GM15510 (cell line): ENCODE data around the gene PCDHGB4.
"Not testable (repeated sequence)": the region's sequence is repeated elsewhere in the genome, so short reads cannot be mapped to it uniquely, and the experiment has no call there.

Source experiments
- POLR2A ChIP-seq: IDR thresholded peaks from 3 replicates; pipeline ENCODE4 v1.6.1; 2011; ENCODE audit warnings: borderline replicate concordance; ENCODE audit not compliant: insufficient read length; ENCODE audit errors: extremely low read depth

PCDHGB4 gene

GRCh38 chr5:141387557-141388311, at the start of gene PCDHGB4:
Gene PCDHGB4, plus strand, starts transcription at chr5:141387698. Its CDS starts 187 bp downstream, at chr5:141387885.
- TF ChIP-seq POLR2A = not testable (repeated sequence)

DNA sequence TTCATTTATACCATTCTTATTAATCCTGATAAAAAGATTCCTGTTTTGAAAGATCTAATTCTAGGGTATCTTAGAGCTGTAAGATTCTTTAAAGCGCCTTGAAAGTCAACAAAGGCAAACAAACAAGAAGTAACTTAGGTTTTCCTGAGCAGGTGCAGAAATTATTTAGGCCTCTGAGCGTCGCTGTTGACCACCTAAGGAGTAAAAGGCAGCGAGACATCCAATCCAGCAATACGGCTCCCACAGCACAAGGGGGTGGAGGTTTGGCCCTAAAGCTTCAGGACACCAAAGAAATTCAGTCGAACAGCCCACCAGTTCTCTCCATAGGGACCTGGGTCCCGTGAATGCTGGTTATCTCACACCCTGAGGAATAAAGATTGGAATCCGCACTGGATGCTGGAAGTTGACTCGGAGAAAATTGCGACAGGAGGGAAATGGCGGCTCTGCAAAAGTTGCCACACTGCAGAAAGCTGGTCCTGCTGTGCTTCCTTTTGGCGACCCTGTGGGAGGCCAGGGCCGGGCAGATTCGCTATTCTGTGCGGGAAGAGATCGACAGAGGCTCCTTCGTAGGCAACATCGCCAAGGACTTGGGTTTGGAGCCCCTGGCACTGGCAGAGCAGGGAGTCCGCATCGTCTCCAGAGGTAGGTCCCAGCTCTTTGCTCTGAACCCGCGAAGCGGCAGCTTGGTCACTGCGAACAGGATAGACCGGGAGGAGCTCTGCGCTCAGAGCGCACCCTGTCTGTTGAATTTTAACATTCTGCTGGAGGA, 48.8 kb upstream of the PCDHGB4 start, which contains the start of gene PCDHGA2:
Gene PCDHGA2, plus strand, starts transcription at position 223 of the 769 bp plus-strand sequence.
- TF ChIP-seq POLR2A = no peak

DNA sequence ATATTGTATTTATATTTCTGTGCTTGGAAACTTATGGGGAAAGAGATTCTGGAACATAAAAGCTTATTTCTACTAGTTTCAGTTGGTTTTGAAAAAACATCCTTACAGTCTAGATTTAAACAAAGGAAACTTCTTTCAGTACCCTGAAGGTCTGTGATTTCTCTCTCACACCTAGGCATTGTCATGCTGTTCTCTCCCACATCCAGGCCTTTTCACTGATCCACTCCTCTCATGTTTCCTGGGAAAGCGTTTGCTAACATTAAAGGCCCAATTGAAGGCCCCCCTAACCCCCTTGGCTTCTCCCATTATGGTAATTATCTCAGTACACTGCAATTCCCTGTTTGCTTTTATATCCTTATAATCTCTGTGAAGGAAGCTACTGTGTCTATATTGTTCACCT, 44.7 kb upstream of the PCDHGB4 start:
- TF ChIP-seq POLR2A = no peak

DNA sequence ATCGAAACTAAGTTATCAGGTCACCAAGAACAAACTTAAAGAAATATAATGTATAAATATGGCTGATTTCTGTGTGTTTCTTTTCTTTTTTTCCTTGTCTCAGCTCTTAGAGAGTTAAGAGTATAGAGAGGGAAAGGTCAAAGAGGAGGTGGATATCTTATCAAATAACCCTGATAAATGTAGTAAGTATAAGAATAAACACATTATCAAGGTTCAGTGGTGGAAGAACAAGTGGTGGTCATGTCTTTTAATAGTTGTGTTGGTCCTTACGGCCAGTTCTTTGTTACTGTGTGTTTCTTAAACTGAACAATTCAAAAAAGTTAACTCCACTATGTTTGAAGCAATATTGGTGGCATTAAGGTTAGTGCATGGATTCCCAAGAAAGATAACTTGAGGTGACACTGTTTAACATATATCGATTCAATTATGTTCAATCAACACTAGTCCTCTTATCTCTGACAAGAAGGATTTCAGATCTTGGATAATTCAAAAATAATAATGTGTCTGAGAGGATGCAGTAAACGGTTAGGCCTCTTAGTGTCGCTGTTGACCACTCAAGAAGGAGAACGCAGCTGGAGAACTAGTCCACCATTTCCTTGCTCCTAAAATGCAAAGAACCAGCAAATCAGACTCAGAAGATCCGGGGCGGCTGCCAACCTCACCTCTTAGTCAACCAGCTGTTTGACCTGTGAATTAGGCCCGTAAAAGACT, 44.1 kb upstream of the PCDHGB4 start, which contains the start of gene PCDHGA3:
Gene PCDHGA3, plus strand, starts transcription at position 588 of the 711 bp plus-strand sequence. CDS start 205 bp downstream, outside the sequence.
- no peak for TF ChIP-seq POLR2A

DNA sequence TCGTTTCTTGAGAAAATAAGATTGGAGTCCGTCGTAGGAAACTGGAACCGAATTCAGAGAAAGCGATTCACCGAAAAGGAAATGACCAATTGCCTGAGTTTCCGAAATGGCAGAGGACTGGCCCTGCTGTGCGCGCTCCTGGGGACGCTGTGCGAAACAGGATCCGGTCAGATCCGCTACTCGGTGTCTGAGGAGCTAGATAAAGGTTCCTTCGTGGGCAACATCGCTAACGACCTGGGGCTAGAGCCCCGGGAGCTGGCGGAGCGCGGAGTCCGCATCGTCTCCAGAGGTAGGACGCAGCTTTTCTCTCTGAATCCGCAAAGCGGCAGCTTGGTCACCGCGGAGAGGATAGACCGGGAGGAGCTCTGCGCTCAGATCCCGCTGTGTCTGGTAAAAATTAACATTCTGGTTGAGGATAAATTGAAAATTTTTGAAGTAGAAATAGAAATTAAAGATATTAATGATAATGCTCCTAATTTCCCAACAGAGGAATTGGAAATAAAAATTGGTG, 43.5 kb upstream of the PCDHGB4 start:
- no peak for TF ChIP-seq POLR2A

DNA sequence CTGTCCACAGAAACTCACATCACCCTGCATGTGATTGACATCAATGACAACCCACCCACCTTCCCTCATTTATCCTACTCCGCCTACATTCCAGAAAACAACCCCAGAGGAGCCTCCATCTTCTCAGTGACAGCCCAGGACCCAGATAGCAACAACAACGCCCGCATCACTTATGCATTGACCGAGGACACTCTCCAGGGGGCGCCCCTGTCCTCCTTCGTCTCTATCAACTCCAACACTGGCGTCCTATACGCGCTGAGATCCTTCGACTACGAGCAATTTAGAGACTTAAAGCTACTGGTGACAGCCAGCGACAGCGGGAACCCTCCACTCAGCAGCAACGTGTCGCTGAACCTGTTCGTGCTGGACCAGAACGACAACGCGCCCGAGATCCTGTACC, 42.2 kb upstream of the PCDHGB4 start:
- no peak for TF ChIP-seq POLR2A

DNA sequence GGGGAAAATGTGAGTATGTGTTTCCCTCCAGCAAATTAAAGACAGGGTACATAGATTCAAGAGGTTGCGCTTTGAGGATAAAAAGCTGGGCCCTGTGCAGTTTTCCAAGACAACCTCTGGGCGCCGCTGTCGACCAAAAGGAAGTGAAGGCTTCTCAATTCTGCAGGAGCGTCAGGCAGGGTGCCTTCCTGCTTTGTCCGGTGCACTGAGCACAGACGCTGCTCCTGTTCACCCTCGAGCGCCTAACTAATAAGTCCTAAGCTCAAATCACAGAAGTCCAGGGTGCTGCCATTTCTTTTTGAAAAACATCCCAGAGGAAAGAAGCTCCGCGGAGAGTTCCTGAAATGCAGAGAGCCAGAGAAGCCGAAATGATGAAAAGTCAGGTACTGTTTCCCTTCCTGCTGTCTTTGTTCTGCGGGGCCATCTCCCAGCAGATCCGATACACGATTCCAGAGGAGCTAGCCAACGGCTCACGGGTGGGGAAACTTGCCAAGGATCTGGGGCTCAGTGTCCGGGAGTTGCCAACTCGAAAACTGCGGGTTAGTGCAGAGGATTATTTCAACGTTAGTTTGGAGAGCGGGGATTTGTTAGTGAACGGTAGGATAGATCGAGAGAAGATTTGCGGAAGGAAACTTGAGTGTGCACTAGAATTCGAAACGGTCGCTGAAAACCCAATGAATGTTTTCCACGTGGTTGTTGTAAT, 37.4 kb upstream of the PCDHGB4 start, which contains the start of gene PCDHGB1:
Gene PCDHGB1, plus strand, starts transcription at position 183 of the 703 bp plus-strand sequence. Its CDS starts 162 bp downstream, at position 345.
- TF ChIP-seq POLR2A = no peak

DNA sequence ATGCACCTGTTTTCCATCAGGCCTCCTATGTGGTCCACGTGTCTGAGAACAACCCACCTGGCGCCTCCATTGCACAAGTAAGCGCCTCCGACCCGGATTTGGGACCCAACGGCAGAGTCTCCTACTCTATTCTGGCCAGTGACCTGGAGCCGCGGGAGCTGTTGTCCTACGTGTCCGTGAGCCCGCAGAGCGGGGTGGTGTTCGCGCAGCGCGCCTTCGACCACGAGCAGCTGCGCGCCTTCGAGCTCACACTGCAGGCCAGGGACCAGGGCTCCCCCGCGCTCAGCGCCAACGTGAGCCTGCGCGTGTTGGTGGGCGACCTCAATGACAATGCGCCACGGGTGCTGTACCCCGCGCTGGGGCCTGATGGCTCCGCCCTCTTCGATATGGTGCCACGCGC, 35.9 kb upstream of the PCDHGB4 start:
- no peak for TF ChIP-seq POLR2A

DNA sequence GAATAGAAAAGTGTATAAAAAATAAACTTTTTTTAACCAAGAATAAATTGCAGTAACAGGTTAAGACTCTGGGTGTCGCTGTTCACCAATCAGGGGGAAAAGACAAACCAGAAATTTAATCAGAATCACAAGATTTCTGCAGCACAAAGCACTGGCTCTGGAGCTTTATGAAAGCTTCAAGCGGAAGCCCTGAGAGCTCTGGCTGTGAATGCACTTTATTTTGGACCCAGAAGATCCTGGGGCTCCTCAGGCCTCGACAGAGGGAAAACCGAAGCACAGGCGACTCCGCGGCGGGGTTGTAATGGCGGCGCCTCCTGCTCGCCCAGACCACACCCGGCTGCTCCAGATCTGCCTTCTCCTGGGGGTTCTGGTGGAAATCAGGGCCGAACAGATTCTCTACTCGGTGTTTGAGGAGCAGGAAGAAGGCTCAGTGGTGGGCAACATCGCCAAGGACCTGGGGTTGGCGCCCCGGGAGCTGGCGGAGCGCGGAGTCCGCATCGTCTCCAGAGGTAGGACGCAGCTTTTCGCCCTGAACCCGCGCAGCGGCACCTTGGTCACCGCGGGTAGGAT, 32.5 kb upstream of the PCDHGB4 start, which contains the start of gene PCDHGA4:
Gene PCDHGA4, plus strand, starts transcription at position 122 of the 570 bp plus-strand sequence. Its CDS starts 87 bp downstream, at position 209.
- no peak for TF ChIP-seq POLR2A

DNA sequence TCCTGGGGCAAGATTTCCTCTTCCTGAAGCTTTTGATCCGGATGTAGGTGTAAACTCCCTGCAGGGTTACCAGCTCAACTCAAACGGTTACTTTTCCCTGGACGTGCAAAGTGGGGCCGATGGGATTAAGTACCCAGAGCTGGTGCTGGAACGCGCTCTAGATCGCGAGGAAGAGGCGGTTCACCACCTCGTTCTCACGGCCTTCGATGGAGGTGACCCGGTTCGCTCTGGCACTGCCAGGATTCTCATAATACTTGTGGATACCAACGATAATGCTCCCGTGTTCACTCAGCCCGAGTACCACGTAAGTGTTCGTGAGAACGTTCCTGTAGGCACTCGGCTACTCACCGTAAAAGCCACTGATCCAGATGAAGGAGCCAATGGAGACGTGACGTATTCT, 31.9 kb upstream of the PCDHGB4 start:
- TF ChIP-seq POLR2A = no peak

GRCh38 chr5:141356133-141356532, 31.4 kb upstream of the PCDHGB4 start:
- no peak for TF ChIP-seq POLR2A

GRCh38 chr5:141356950-141357349, 30.5 kb upstream of the PCDHGB4 start:
- TF ChIP-seq POLR2A = no peak

- TF ChIP-seq POLR2A = no peak
Measured at GRCh38 chr5:141359790-141360426, 27.6 kb upstream of the PCDHGB4 start, which contains the start of gene PCDHGB2. Gene PCDHGB2, plus strand, starts transcription at chr5:141359994. Its CDS starts 142 bp downstream, at chr5:141360136.

- TF ChIP-seq POLR2A = no peak
Measured at GRCh38 chr5:141360685-141361084, 26.8 kb upstream of the PCDHGB4 start.

- TF ChIP-seq POLR2A = no peak
Measured at GRCh38 chr5:141362719-141363118, 24.8 kb upstream of the PCDHGB4 start.
